Stimulated activated CD8-positive, alpha-beta memory T cell treated with anti-CD3 and anti-CD28 coated beads, Interleukin-12 subunit alpha, Interleukin-12 subunit beta, amount 100 ng/mL, for 24 hours (primary cell): ENCODE results near the gene NEMP2.
"Not testable (repeated sequence)": the region's sequence is repeated elsewhere in the genome, so short reads cannot be mapped to it uniquely, and the experiment has no call there.

Experiments
- DNase-seq: peaks from one replicate; pipeline ENCODE4 v3.0.0-alpha.2; 2020; ENCODE audit errors: extremely low read depth

The NEMP2 gene

GRCh38 chr2:190490502-190490901, 44.0 kb downstream of the NEMP2 start:
- no peak for DNase-seq

- DNase-seq, result no peak
These were observed 45.0 kb downstream of the NEMP2 start for GRCh38 chr2:190489475-190489874.

GRCh38 chr2:190488516-190489233, 45.8 kb downstream of the NEMP2 start:
- no peak for DNase-seq

- no peak for DNase-seq
These were observed 48.4 kb downstream of the NEMP2 start for GRCh38 chr2:190486037-190486623.

GRCh38 chr2:190482451-190482850, 52.1 kb downstream of the NEMP2 start:
- no peak for DNase-seq

GRCh38 chr2:190481339-190481738, 53.2 kb downstream of the NEMP2 start:
- no peak for DNase-seq

GRCh38 chr2:190478572-190479195, 55.8 kb downstream of the NEMP2 start:
- no peak for DNase-seq

- no peak for DNase-seq
These were observed 56.7 kb downstream of the NEMP2 start for GRCh38 chr2:190477661-190478454.

- no peak for DNase-seq
These were observed 64.2 kb downstream of the NEMP2 start for GRCh38 chr2:190470256-190470826.

GRCh38 chr2:190469771-190470170, 64.8 kb downstream of the NEMP2 start:
- DNase-seq, result no peak

GRCh38 chr2:190468814-190469569, 65.5 kb downstream of the NEMP2 start:
- DNase-seq, result no peak

GRCh38 chr2:190468354-190468753, 66.2 kb downstream of the NEMP2 start:
- not testable (repeated sequence) for DNase-seq

- no peak for DNase-seq
These were observed 66.9 kb downstream of the NEMP2 start for GRCh38 chr2:190467575-190468083.

- DNase-seq, result no peak
These were observed 67.6 kb downstream of the NEMP2 start for GRCh38 chr2:190466819-190467446.

- no peak for DNase-seq
These were observed 69.5 kb downstream of the NEMP2 start for GRCh38 chr2:190465060-190465459.

- DNase-seq, result no peak
These were observed 71.9 kb downstream of the NEMP2 start for GRCh38 chr2:190462611-190463010.

- DNase-seq, result no peak
These were observed 72.3 kb downstream of the NEMP2 start for GRCh38 chr2:190462181-190462580.

- no peak for DNase-seq
These were observed 74.0 kb downstream of the NEMP2 start for GRCh38 chr2:190460487-190460886.

GRCh38 chr2:190459881-190460280, 74.6 kb downstream of the NEMP2 start:
- DNase-seq, result no peak

- DNase-seq, result no peak
These were observed 76.0 kb downstream of the NEMP2 start for GRCh38 chr2:190458352-190459107.
